Testis (tissue), 2 donors: ENCODE measurements around the gene PTMA.

Experiments
- POLR2A ChIP-seq: fragments of 450-650 bp; IDR thresholded peaks from one replicate; pipeline ENCODE4 v1.6.1; 2017; ENCODE audit warnings: antibody characterized with exemption, mild to moderate bottlenecking, moderate library complexity
- TF ChIP-seq, protein P1 (sequence below), 3 experiments: fragments of 450-650 bp in 2 of 3; fragments of 200-600 bp in 1 of 3; sonication (generic) in 1 of 3; IDR thresholded peaks; one replicate each; pipeline ENCODE4 v1.5.1; 2016 to 2019; ENCODE audit warnings: antibody characterized with exemption in 3 of 3, mild to moderate bottlenecking in 2 of 3, moderate library complexity in 1 of 3

GRCh38 chr2:231662811-231663457 is 45.4 kb upstream of the PTMA start:
- TF ChIP-seq POLR2A, result no peak
- TF ChIP-seq, protein P1, sequence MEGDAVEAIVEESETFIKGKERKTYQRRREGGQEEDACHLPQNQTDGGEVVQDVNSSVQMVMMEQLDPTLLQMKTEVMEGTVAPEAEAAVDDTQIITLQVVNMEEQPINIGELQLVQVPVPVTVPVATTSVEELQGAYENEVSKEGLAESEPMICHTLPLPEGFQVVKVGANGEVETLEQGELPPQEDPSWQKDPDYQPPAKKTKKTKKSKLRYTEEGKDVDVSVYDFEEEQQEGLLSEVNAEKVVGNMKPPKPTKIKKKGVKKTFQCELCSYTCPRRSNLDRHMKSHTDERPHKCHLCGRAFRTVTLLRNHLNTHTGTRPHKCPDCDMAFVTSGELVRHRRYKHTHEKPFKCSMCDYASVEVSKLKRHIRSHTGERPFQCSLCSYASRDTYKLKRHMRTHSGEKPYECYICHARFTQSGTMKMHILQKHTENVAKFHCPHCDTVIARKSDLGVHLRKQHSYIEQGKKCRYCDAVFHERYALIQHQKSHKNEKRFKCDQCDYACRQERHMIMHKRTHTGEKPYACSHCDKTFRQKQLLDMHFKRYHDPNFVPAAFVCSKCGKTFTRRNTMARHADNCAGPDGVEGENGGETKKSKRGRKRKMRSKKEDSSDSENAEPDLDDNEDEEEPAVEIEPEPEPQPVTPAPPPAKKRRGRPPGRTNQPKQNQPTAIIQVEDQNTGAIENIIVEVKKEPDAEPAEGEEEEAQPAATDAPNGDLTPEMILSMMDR (IDR thresholded peaks at IDR 0.05), result no peak
